ENCODE data around the gene ERGIC1. TPM values are rescaled to one million over a fixed set of nuclear protein-coding genes. Genes with fewer than 3 reads are reported as not detected.
A peak's percentile ranks its signal among the peaks of the same experiment; 100 is the strongest.

Gene ERGIC1
- total and polyA plus RNA-seq, 12 donors: 71.9 to 450 (median 248) TPM

DNA sequence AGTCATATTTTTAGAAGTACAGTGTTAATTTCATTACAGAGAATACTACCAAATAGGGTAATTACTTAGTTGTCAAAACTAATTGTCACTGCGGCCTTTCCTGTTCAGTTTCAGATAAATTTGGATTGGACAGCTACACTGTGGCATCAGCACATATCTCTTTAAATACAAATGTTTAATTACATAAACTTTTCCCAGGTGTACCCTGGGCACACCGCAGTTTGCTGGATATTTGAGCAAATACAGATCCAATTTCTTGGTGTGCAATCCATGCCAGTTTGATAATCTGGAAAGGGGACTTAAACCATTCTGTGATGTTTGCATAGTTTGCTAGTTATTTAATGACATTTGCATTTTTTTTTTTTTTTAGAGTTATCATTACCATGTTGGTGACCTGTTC is 160.4 kb downstream of the ERGIC1 start:
- H3K4me1 ChIP-seq (replicated peaks in 1 of 2): peaks cover 0 to 6% of the 10 kb centered on the region in 2 donors
- H3K27ac ChIP-seq: no peak overlapping the region
- WGBS, 4 donors: 87 to 98% (median 96%) methylated on average over 2 of the region's 2 CpGs
- peaks cover 0 to 38% of the 10 kb centered on the region in 2 donors for H3K36me3 ChIP-seq (replicated peaks in 1 of 2)
- intact Hi-C loops (cut with DNase I): no loop called here
- H3K27me3 ChIP-seq: no peaks in the 10 kb centered on the region
- TF ChIP-seq, protein P1, sequence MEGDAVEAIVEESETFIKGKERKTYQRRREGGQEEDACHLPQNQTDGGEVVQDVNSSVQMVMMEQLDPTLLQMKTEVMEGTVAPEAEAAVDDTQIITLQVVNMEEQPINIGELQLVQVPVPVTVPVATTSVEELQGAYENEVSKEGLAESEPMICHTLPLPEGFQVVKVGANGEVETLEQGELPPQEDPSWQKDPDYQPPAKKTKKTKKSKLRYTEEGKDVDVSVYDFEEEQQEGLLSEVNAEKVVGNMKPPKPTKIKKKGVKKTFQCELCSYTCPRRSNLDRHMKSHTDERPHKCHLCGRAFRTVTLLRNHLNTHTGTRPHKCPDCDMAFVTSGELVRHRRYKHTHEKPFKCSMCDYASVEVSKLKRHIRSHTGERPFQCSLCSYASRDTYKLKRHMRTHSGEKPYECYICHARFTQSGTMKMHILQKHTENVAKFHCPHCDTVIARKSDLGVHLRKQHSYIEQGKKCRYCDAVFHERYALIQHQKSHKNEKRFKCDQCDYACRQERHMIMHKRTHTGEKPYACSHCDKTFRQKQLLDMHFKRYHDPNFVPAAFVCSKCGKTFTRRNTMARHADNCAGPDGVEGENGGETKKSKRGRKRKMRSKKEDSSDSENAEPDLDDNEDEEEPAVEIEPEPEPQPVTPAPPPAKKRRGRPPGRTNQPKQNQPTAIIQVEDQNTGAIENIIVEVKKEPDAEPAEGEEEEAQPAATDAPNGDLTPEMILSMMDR (IDR thresholded peaks at IDR 0.05): no peak
- TF ChIP-seq POLR2A (IDR thresholded peaks at IDR 0.05): no peak
- DNase-seq: no peak
- no peak overlapping the region for H3K4me3 ChIP-seq
- no peaks in the 10 kb centered on the region for H3K9me3 ChIP-seq (replicated peaks in 1 of 3)

DNA sequence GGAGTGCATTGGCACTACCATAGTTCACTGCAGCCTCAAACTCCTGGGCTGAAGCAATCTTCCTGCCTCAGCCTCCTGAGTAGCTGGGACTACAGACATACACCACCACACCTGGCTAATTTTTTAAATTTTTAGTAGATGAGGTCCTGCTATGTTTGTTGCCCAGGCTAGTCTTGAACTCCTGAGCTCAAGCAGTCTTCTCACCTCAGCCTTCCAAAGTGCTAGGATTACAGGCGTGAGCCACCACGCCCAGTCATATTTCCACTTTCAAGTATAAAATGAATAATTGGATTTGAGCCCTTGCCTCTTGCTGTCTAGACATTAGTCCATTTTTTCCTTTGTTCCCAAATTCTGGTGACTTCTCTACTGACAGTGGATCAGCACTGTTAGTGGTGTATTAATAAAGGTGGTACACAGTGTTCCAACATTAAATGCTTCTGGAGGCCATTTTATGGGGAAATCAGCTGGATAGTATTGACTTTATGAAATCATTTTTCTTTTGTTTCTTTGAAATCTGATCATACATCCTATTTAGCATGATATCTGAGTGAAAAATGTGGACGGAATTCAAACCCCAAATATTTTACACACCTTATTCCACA is 165.4 kb downstream of the ERGIC1 start:
- Histone ChIP-seq H3K27me3 (no peaks in the 10 kb centered on the region), H3K36me3 (replicated peaks in 1 of 2) (peaks cover 0 to 34% of the 10 kb centered on the region in 2 donors), H3K9me3 (replicated peaks in 1 of 3) (no peaks in the 10 kb centered on the region), H3K4me1 (replicated peaks in 1 of 2) (peaks cover 0 to 37% of the 10 kb centered on the region in 2 donors), H3K4me3 (no peak overlapping the region), H3K27ac (no peak overlapping the region)
- 88 to 96% (median 94%) methylated on average over 3 of the region's 3 CpGs for WGBS, 4 donors
- no peak for DNase-seq
- intact Hi-C loops (cut with DNase I): no loop called here
- TF ChIP-seq, protein P1 (IDR thresholded peaks at IDR 0.05): no peak
- TF ChIP-seq POLR2A (IDR thresholded peaks at IDR 0.05): no peak

DNA sequence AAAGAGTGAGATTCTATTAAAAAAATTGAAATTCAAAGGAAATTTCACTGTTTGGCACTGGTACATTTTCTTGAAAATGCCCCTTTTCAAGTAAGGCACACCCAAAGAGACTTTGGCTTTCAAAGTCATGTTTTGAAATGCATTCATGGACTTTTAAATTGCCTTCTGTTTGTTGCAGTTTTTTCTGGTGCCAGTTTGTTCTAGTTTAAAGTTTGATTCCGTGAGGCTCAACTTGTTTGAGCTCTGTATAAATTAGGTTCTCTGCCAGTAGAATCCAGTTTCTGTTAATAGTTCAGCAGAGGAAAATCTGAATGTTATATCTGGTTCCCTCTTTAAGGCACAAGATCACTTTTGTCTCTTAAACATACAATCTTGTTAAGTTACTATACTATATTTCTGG is 165.9 kb downstream of the ERGIC1 start:
- TF ChIP-seq, protein P1 (IDR thresholded peaks at IDR 0.05): no peak
- TF ChIP-seq POLR2A (IDR thresholded peaks at IDR 0.05): no peak
- Histone ChIP-seq H3K27me3 (no peaks in the 10 kb centered on the region), H3K36me3 (replicated peaks in 1 of 2) (peaks cover 0 to 30% of the 10 kb centered on the region in 2 donors), H3K4me3 (no peak overlapping the region), H3K27ac (no peak overlapping the region), H3K9me3 (replicated peaks in 1 of 3) (no peaks in the 10 kb centered on the region), H3K4me1 (replicated peaks in 1 of 2) (peaks cover 0 to 42% of the 10 kb centered on the region in 2 donors)
- DNase-seq: no peak
- 64 to 81% (median 69%) methylated on average over 1 of the region's 1 CpG for WGBS, 4 donors
- intact Hi-C loops (cut with DNase I): no loop called here

DNA sequence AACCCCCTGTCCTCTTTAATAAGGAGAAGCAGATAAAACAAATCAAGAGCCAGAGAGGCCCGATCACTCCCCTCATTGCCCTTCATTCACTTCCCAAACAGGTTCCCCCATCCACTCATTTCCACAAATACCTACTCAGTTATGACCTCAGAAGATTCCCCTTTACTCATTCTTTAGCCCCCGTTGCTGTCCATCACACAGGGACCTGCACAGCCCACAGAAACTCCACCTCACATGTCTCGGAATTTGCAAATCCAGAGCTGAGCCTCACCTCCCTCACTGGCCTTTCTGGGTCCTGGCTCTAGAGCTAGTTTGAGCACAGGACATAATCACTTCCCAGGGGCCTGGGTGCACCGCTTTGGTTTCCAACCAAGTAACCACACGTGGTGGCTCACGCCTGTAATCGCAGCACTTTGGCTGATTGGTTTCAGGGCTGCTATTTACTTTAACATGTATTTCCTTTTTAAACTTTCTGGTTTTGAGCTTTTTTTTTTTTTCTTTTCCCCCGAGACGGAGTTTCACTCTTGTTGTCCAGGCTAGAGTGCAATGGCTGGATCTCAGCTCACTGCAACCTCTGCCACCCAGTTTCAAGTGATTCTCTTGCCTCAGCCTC is 167.3 kb downstream of the ERGIC1 start:
- WGBS, 4 donors: 84 to 98% (median 86%) methylated on average over 9 of the region's 9 CpGs
- no peak overlapping the region for H3K27ac ChIP-seq
- DNase-seq: peak in 1 of 7 donors; percentile 33
- intact Hi-C loops (cut with DNase I): no loop called here
- no peaks in the 10 kb centered on the region for H3K27me3 ChIP-seq
- H3K36me3 ChIP-seq (replicated peaks in 1 of 2): peaks cover 0 to 17% of the 10 kb centered on the region in 2 donors
- H3K4me1 ChIP-seq (replicated peaks in 1 of 2): peaks cover 0 to 53% of the 10 kb centered on the region in 2 donors
- TF ChIP-seq POLR2A (IDR thresholded peaks at IDR 0.05): no peak
- TF ChIP-seq, protein P1 (IDR thresholded peaks at IDR 0.05): no peak
- no peak overlapping the region for H3K4me3 ChIP-seq
- H3K9me3 ChIP-seq (replicated peaks in 1 of 3): no peaks in the 10 kb centered on the region

Small RNA genes within 50 kb of the gene (small RNA-seq; reads per million reads assigned to genes)
- gene AC022217.4: 0 reads per million in 2 donors

Other genes starting within 250 kb of the ERGIC1 start
- 10 to 100 TPM; 13.0 to 99.9 (median 44.2) TPM for gene NEURL1B, start 193.0 kb upstream of the ERGIC1 start, total RNA-seq
- gene NEURL1B, start 193.0 kb upstream of the ERGIC1 start, polyA plus RNA-seq: 10 to 100 TPM in 2 of 3 donors, 1 to 10 TPM in 1; 9.8 to 17.9 (median 13.9) TPM
- 100 to 1,000 TPM in 7 of 9 donors, 10 to 100 TPM in 2; 60.5 to 603 (median 322) TPM for gene DUSP1, start 63.1 kb upstream of the ERGIC1 start, total RNA-seq
- 100 to 1,000 TPM in 1 of 3 donors, 10 to 100 TPM in 2; 59.5 to 107 (median 77.1) TPM for gene DUSP1, start 63.1 kb upstream of the ERGIC1 start, polyA plus RNA-seq
- gene RPL26L1, start 125.2 kb downstream of the ERGIC1 start, total RNA-seq: 10 to 100 TPM; 11.9 to 73.9 (median 47.0) TPM
- 10 to 100 TPM; 28.5 to 94.8 (median 54.4) TPM for gene RPL26L1, start 125.2 kb downstream of the ERGIC1 start, polyA plus RNA-seq
- gene ATP6V0E1, start 149.5 kb downstream of the ERGIC1 start, total RNA-seq: 100 to 1,000 TPM; 159 to 338 (median 265) TPM
- gene ATP6V0E1, start 149.5 kb downstream of the ERGIC1 start, polyA plus RNA-seq: 100 to 1,000 TPM; 139 to 413 (median 201) TPM
- 10 to 100 TPM; 10.9 to 38.2 (median 30.6) TPM for gene CREBRF, start 222.1 kb downstream of the ERGIC1 start, total RNA-seq
- gene CREBRF, start 222.1 kb downstream of the ERGIC1 start, polyA plus RNA-seq: 10 to 100 TPM in 1 of 3 donors, 1 to 10 TPM in 2; 5.3 to 12.3 (median 8.3) TPM

Measured in adrenal gland (tissue), 12 donors.